Measurements from ENCODE around the gene BRSK2. TPM values are rescaled to one million over a fixed set of nuclear protein-coding genes. Genes with fewer than 3 reads are reported as not detected.

Gene BRSK2
- total and polyA plus RNA-seq, 9 of the 15 experiments (the other 6 are each of a cell fraction or from before 2014, with no cell fraction given), result 0.06 to 0.52 (median 0.18) TPM; not detected in 5

DNA sequence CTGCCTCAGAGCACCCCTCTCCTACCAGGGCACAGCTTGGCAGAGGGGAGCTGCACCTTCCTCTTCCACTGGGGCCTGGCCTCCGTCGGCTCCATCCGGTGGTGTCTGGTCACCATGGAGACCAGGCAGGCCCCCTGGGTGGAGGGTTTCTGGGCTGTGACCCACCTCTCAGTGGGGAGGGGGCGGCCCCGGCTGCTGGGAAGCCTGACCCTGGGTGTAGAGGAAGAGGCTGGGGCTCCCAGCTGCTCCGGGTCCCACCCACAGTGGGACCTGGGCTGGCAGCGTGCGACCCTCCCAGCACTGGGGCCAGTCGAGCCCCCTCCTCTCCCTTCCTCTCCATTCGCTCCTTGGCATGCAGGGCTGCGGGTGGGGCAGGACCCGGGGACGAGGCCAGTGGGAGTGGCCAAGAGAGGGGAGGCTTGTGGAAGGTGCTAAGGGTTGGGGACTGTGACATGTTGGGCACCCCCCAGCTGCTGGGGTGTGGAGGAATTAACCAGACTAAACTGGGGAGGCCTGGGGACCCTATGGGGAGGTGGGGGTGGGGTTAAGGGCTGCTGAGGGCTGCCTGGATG lies 46.8 kb downstream of the BRSK2 start:
- no peak for DNase-seq (ENCODE audit: extremely low read depth in 1 of 4, low spot score in 3 of 4)
- ChIA-PET CTCF (ENCODE audit: low intra/inter-chr PET ratio) (no interaction called here), POLR2A (no interaction called here)
- Histone ChIP-seq H3K36me3 (ENCODE audit: control insufficient read depth, insufficient read depth, low read length) (no peaks in the 10 kb centered on the region), H3K9ac (ENCODE audit: insufficient read depth in 1 of 2, low read depth in 2 of 2, low read length in 2 of 2) (no peak overlapping the region), H4K20me1 (replicated peaks; ENCODE audit: control insufficient read depth, insufficient read depth, low read length) (no peaks in the 10 kb centered on the region; the same call in 1 of the 2 replicates), H3K4me2 (ENCODE audit: insufficient read depth, low read length) (no peak overlapping the region), H3K4me1 (replicated peaks in 1 of 2; ENCODE audit: control insufficient read depth in 2 of 2, insufficient read depth in 2 of 2, low read length in 2 of 2) (peaks cover 0 to 51% of the 10 kb centered on the region in 2 experiments; a peak in 3 of 5 replicates), H3K4me3 (no peak overlapping the region), H3K79me2 (ENCODE audit: control insufficient read depth, insufficient read depth, low read length) (no peaks in the 10 kb centered on the region), H3K9me1 (ENCODE audit: control insufficient read depth, insufficient read depth, low read length) (no peaks in the 10 kb centered on the region), H3K9me3 (replicated peaks; ENCODE audit: control insufficient read depth, insufficient read depth, low read depth, low read length) (no peaks in the 10 kb centered on the region), H2AFZ (ENCODE audit: low read depth, low read length) (no peak overlapping the region), H3K27ac (ENCODE audit: extremely low read depth, low read depth, low read length) (no peak overlapping the region), H3K27me3 (ENCODE audit: control insufficient read depth in 2 of 2, insufficient read depth in 2 of 2, low read length in 2 of 2) (no peaks in the 10 kb centered on the region)
- BruUV-seq (replicated peaks), result no TSS peak
- FAIRE-seq, result no peak
- 21% methylated on average over 8 of the region's 13 CpGs for WGBS (ENCODE audit: insufficient coverage, low coverage, missing lambda C conversion rate)
- TF ChIP-seq LEF1 (IDR thresholded peaks at IDR 0.05), result no peak
- no peak for TF ChIP-seq ATF2 (CRISPR knock-in tag; IDR thresholded peaks at IDR 0.05)
- no peak for TF ChIP-seq MIER1 (IDR thresholded peaks at IDR 0.05; ENCODE audit: low read depth)
- TF ChIP-seq FOXK2 (conservative IDR thresholded peaks at IDR 0.05 in 1 of 2, IDR thresholded peaks at IDR 0.05 in 1 of 2; ENCODE audit: low read depth in 2 of 2), result no peak
- no peak for TF ChIP-seq MYNN (IDR thresholded peaks at IDR 0.05)
- TF ChIP-seq MYNN (CRISPR knock-in tag; IDR thresholded peaks at IDR 0.05), result no peak
- no peak for TF ChIP-seq NFXL1 (CRISPR knock-in tag; IDR thresholded peaks at IDR 0.05)
- TF ChIP-seq ZNF232 (CRISPR knock-in tag; IDR thresholded peaks at IDR 0.05), result no peak
- TF ChIP-seq ZNF717 (CRISPR knock-in tag; IDR thresholded peaks at IDR 0.05), result no peak
- no peak for TF ChIP-seq RCOR1 (IDR thresholded peaks at IDR 0.05; ENCODE audit: borderline replicate concordance in 1 of 2, low read depth in 2 of 2, low read length in 2 of 2)
- TF ChIP-seq, protein P1, sequence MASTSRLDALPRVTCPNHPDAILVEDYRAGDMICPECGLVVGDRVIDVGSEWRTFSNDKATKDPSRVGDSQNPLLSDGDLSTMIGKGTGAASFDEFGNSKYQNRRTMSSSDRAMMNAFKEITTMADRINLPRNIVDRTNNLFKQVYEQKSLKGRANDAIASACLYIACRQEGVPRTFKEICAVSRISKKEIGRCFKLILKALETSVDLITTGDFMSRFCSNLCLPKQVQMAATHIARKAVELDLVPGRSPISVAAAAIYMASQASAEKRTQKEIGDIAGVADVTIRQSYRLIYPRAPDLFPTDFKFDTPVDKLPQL (IDR thresholded peaks at IDR 0.05; ENCODE audit: extremely low read depth, insufficient read length), result no peak
- TF ChIP-seq PCBP2 (IDR thresholded peaks at IDR 0.05; ENCODE audit: low read depth, low read length, poor library complexity, severe bottlenecking), result no peak
- ATAC-seq, result no peak
- in situ Hi-C loops (cut with MboI) (no loop called here), intact Hi-C loops (cut with micrococcal nuclease) (no loop called here)

All from K562 (cell line).